ENCODE data around the gene OGDH.

DNA sequence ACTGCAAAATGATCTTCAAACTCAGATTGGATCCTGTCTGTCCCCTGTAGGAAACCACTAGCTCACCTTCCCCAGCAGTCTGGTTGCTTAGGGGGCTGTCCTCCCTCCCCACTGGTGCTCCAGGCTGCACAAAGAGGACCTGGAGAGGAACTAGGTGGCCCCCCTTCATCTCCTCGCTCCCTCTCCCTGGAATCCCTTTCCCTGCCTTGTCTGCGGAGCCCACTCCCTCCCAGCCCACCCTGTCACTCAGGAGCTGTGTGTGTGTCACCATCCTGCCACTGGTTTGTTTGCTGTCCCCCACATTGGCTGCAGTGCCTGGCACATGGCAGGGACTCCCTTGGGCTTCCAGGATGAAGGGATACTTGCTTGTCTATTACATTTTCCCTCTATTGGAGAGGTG is 106.7 kb downstream of the OGDH start:
- TF ChIP-seq RAD21 (IDR thresholded peaks at IDR 0.05; ENCODE audit: low read length) (no peak), SMC3 (IDR thresholded peaks at IDR 0.05; ENCODE audit: low read depth, low read length) (no peak), POLR2A (IDR thresholded peaks at IDR 0.05; ENCODE audit: low read depth, low read length) (no peak), MAFK (IDR thresholded peaks at IDR 0.05; ENCODE audit: low read depth, low read length) (no peak), BHLHE40 (IDR thresholded peaks at IDR 0.05; ENCODE audit: low read depth, low read length) (no peak), RFX5 (IDR thresholded peaks at IDR 0.05; ENCODE audit: low read depth, low read length) (no peak)
- TF ChIP-seq, protein P1, sequence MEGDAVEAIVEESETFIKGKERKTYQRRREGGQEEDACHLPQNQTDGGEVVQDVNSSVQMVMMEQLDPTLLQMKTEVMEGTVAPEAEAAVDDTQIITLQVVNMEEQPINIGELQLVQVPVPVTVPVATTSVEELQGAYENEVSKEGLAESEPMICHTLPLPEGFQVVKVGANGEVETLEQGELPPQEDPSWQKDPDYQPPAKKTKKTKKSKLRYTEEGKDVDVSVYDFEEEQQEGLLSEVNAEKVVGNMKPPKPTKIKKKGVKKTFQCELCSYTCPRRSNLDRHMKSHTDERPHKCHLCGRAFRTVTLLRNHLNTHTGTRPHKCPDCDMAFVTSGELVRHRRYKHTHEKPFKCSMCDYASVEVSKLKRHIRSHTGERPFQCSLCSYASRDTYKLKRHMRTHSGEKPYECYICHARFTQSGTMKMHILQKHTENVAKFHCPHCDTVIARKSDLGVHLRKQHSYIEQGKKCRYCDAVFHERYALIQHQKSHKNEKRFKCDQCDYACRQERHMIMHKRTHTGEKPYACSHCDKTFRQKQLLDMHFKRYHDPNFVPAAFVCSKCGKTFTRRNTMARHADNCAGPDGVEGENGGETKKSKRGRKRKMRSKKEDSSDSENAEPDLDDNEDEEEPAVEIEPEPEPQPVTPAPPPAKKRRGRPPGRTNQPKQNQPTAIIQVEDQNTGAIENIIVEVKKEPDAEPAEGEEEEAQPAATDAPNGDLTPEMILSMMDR (conservative IDR thresholded peaks at IDR 0.05; ENCODE audit: low read depth, low read length) = no peak
- TF ChIP-seq, protein P2, sequence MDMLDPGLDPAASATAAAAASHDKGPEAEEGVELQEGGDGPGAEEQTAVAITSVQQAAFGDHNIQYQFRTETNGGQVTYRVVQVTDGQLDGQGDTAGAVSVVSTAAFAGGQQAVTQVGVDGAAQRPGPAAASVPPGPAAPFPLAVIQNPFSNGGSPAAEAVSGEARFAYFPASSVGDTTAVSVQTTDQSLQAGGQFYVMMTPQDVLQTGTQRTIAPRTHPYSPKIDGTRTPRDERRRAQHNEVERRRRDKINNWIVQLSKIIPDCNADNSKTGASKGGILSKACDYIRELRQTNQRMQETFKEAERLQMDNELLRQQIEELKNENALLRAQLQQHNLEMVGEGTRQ (IDR thresholded peaks at IDR 0.05; ENCODE audit: low read depth, low read length) = no peak

All from IMR-90 (cell line).